CD4-positive, alpha-beta T cell treated with Interleukin-4 for 4 hours (primary cell): Measurements from ENCODE around the gene NUAK1.

Experiments
- DNase-seq: peaks from one replicate; pipeline ENCODE4 v3.0.0-alpha.2; 2020

NUAK1 gene

GRCh38 chr12:106108185-106108835 lies 30.4 kb downstream of the NUAK1 start:
- DNase-seq, result no peak

- DNase-seq, result no peak
Observed at GRCh38 chr12:106107566-106107965, 31.2 kb downstream of the NUAK1 start.

GRCh38 chr12:106106892-106107291 lies 31.9 kb downstream of the NUAK1 start:
- DNase-seq, result no peak

GRCh38 chr12:106106061-106106566 lies 32.6 kb downstream of the NUAK1 start:
- DNase-seq, result no peak

GRCh38 chr12:106101803-106102202 lies 37.0 kb downstream of the NUAK1 start:
- DNase-seq, result no peak

- no peak for DNase-seq
Observed at GRCh38 chr12:106098691-106099200, 40.0 kb downstream of the NUAK1 start.

GRCh38 chr12:106097011-106097410 lies 41.7 kb downstream of the NUAK1 start:
- no peak for DNase-seq

GRCh38 chr12:106096376-106096775 lies 42.4 kb downstream of the NUAK1 start:
- no peak for DNase-seq

- DNase-seq, result no peak
Observed at GRCh38 chr12:106094304-106094703, 44.5 kb downstream of the NUAK1 start.

GRCh38 chr12:106093246-106093645 lies 45.5 kb downstream of the NUAK1 start:
- no peak for DNase-seq

- DNase-seq, result no peak
Observed at GRCh38 chr12:106091446-106091820, 47.3 kb downstream of the NUAK1 start.

- no peak for DNase-seq
Observed at GRCh38 chr12:106090591-106091445, 47.9 kb downstream of the NUAK1 start.

GRCh38 chr12:106089935-106090334 lies 48.8 kb downstream of the NUAK1 start:
- DNase-seq, result no peak

- DNase-seq, result no peak
Observed at GRCh38 chr12:106088811-106089485, 49.8 kb downstream of the NUAK1 start.

- DNase-seq, result no peak
Observed at GRCh38 chr12:106088246-106088808, 50.4 kb downstream of the NUAK1 start.

- no peak for DNase-seq
Observed at GRCh38 chr12:106086696-106087095, 52.1 kb downstream of the NUAK1 start.

- no peak for DNase-seq
Observed at GRCh38 chr12:106085213-106085612, 53.5 kb downstream of the NUAK1 start.

GRCh38 chr12:106084759-106085158 lies 54.0 kb downstream of the NUAK1 start:
- no peak for DNase-seq

- no peak for DNase-seq
Observed at GRCh38 chr12:106084014-106084671, 54.6 kb downstream of the NUAK1 start.

- DNase-seq, result no peak
Observed at GRCh38 chr12:106082216-106083175, 56.3 kb downstream of the NUAK1 start.

- no peak for DNase-seq
Observed at GRCh38 chr12:106081606-106082005, 57.1 kb downstream of the NUAK1 start.
